ENCODE measurements around the gene GALNT2. TPM values are rescaled to one million over a fixed set of nuclear protein-coding genes. Genes with fewer than 3 reads are reported as not detected.

GALNT2 gene
- total and polyA plus RNA-seq, 10 of the 15 experiments (the other 5 are each of a cell fraction or from before 2014, with no cell fraction given) = 0.52 to 27.7 (median 16.3) TPM

- FAIRE-seq (no peak), DNase-seq (ENCODE audit: low read depth, low spot score) (no peak), ATAC-seq (no peak)
- no peak overlapping the region for H3K4me3 ChIP-seq
- no peak overlapping the region for H3K4me2 ChIP-seq (ENCODE audit: control insufficient read depth, insufficient read depth)
- intact Hi-C loops (cut with micrococcal nuclease; ENCODE audit: unreplicated experiment) = no loop called here
- SMC1A ChIA-PET (ENCODE audit: uncharacterized antibody, unreplicated experiment) = interaction anchor here (0.9 to 2.4 kb wide), 4 partner anchors 10 to 25 kb away, joined by 3 to 16 read pairs (median 5); no protein-coding TSS in a partner anchor
- in situ Hi-C loops (cut with MboI) = no loop called here
- no peak overlapping the region for H2AFZ ChIP-seq (ENCODE audit: control insufficient read depth, low read depth, low read length)
- no peak overlapping the region for H3K27ac ChIP-seq (ENCODE audit: control insufficient read depth, insufficient read depth)
- no peaks in the 10 kb centered on the region for H3K27me3 ChIP-seq (replicated peaks in 1 of 2; ENCODE audit: control insufficient read depth in 2 of 2, insufficient read depth in 2 of 2, low read length in 1 of 2)
- H4K20me1 ChIP-seq (ENCODE audit: control insufficient read depth, insufficient read depth) = no peaks in the 10 kb centered on the region
- no peaks in the 10 kb centered on the region for H3K79me2 ChIP-seq (ENCODE audit: control insufficient read depth, insufficient read depth, low read length)
- CTCF ChIA-PET = interaction anchor here (0.6 to 3.0 kb wide), 4 partner anchors 10 to 777 kb away, joined by 3 to 11 read pairs (median 5); no protein-coding TSS in a partner anchor
- H3K36me3 ChIP-seq (ENCODE audit: control insufficient read depth in 2 of 2, insufficient read depth in 2 of 2, low read length in 1 of 2) = no peaks in the 10 kb centered on the region; a peak in 1 of 4 replicates
- no TSS peak for BruUV-seq (replicated peaks)
- no peaks in the 10 kb centered on the region for H3K9me3 ChIP-seq (replicated peaks; ENCODE audit: control insufficient read depth, insufficient read depth, low read length)
- H3K9ac ChIP-seq (ENCODE audit: control insufficient read depth, insufficient read depth, low read length) = no peak overlapping the region
- RAD21 ChIA-PET (ENCODE audit: unreplicated experiment) = interaction anchor here (2.0 kb wide), 1 partner anchor 9 kb away, joined by 8 read pairs; no protein-coding TSS in a partner anchor
- H3K4me1 ChIP-seq (ENCODE audit: control insufficient read depth, insufficient read depth, low read length) = no peaks in the 10 kb centered on the region
- TF ChIP-seq ZNF687 (IDR thresholded peaks at IDR 0.05) (no peak), SREBF1 (IDR thresholded peaks at IDR 0.05; ENCODE audit: low read length) (no peak), RFX5 (IDR thresholded peaks at IDR 0.05; ENCODE audit: low read depth, low read length) (no peak), ZNF207 (IDR thresholded peaks at IDR 0.05; ENCODE audit: borderline replicate concordance) (no peak), SPI1 (IDR thresholded peaks at IDR 0.05; ENCODE audit: borderline replicate concordance, insufficient read depth, low read depth, low read length) (no peak), KDM1A (IDR thresholded peaks at IDR 0.05; ENCODE audit: borderline replicate concordance) (no peak), EZH2 (IDR thresholded peaks at IDR 0.05; ENCODE audit: borderline replicate concordance, control insufficient read depth, low read depth, low read length) (no peak), RB1 (IDR thresholded peaks at IDR 0.05; ENCODE audit: borderline replicate concordance) (no peak), HDGF (IDR thresholded peaks at IDR 0.05) (no peak), IKZF2 (IDR thresholded peaks at IDR 0.05) (no peak), ZNF24 (IDR thresholded peaks at IDR 0.05) (no peak), TAF1 (IDR thresholded peaks at IDR 0.05; ENCODE audit: borderline replicate concordance, low read depth, low read length) (no peak), ATF2 (IDR thresholded peaks at IDR 0.05; ENCODE audit: low read length) (no peak), TBL1XR1 (IDR thresholded peaks at IDR 0.05; ENCODE audit: low read depth, low read length) (no peak), PKNOX1 (IDR thresholded peaks at IDR 0.05) (no peak), STAT1 (conservative IDR thresholded peaks at IDR 0.05) (no peak)
- WGBS (ENCODE audit: insufficient coverage, insufficient replicate concordance, low lambda C conversion rate, missing lambda C conversion rate) = 97% methylated on average over 18 of the region's 18 CpGs
- POLR2A ChIA-PET = no interaction called here
Observed at GRCh38 chr1:230224101-230224960, 157.3 kb downstream of the GALNT2 start.
